Measurements from ENCODE around the gene NISCH.

- TF ChIP-seq CTCF (IDR thresholded peaks at IDR 0.05), result no peak
- TF ChIP-seq POLR2A (IDR thresholded peaks at IDR 0.05), result no peak
Observed at GRCh38 chr3:52432225-52432624, 23.2 kb upstream of the NISCH start.

Measured in breast epithelium (tissue), 3 donors.